ENCODE data around the gene TMEM94.

GRCh38 chr17:75518201-75518600 is 61.8 kb downstream of the TMEM94 start:
- TF ChIP-seq RXRA (IDR thresholded peaks at IDR 0.05; ENCODE audit: insufficient read depth, low read depth, low read length) (no peak), MAX (IDR thresholded peaks at IDR 0.05) (no peak)

All from H1 (cell line).